Subcutaneous adipose tissue (tissue), 4 donors: ENCODE data around the gene TASP1. TPM values are rescaled to one million over a fixed set of nuclear protein-coding genes. Genes with fewer than 3 reads are reported as not detected.

ENCODE experiments used
- CTCF ChIP-seq: fragments of 450-650 bp; IDR thresholded peaks from one replicate; pipeline ENCODE4 v1.5.1; 2016; ENCODE audit warnings: low read depth, mild to moderate bottlenecking, control low read depth, antibody characterized with exemption, moderate library complexity
- total RNA-seq, 4 donors: library from RNA; depleted of rRNA; stranded (reverse); fragments of >200 nt; gene quantifications; one replicate each; pipeline ENCODE4 v1.1.0, GENCODE V29; 2016

TASP1 gene
- total RNA-seq, 4 donors from 2014 or later, result 9.5 to 23.7 (median 11.8) TPM

DNA sequence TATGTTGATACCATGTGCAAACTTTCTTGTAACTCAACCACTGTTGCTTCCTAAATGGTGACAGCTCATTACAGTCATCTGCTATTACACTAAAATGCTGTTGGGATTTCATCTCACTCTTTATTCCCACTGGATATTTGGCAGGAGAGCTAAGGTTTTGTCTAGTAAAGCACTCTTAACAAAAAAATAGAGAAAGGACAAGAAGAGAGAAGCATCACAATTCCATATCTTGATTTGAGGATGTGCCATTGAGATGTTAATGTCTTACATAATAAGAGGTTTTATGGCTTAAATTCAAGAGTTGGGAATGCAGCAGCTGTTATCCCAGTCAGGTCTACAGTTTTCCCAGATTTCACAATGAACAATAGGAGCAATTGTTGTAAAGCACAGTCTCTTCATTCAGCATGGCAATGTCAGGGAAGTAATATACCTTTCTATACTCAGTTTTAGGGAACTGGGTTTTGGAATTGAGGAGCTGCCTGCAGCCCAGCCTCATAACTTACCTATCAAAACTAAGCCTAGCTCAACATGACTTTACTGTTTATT is 282.7 kb downstream of the TASP1 start:
- no peak for TF ChIP-seq CTCF

- TF ChIP-seq CTCF, result no peak
Observed at GRCh38 chr20:13355411-13355810, 283.3 kb downstream of the TASP1 start.

DNA sequence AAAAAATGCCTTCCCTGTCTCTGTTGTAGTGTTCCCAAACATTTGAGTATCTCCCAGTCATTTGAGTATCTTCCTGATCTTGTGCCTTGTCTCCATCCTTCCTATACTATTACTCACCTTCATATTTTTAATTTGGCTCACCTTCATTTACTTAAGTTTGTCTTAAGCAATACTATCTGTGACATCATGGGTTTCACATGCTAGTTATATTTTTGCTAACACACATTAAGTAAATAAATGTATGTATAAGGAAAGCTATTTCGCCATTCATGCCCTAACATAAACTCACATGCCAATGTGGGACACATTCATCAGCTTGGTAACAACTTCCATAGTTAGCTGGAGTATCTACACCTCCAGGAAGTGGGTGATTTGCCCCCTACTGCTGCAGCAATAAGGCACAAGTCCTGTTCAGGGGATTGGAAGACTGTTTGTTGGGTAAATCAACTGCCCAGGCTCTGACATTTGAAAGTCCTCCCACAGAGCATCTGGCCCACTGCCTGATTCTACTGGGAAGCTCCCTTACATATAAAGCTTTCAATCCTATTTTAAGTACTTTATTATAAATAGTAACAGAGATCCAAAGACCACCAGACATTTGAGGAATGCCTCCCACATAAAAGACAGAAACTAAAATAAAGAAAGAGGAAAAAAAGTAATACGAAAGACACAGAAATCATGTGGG is 285.3 kb downstream of the TASP1 start:
- TF ChIP-seq CTCF, result no peak

- TF ChIP-seq CTCF, result no peak
Observed at GRCh38 chr20:13349235-13349604, 289.5 kb downstream of the TASP1 start.

- no peak for TF ChIP-seq CTCF
Observed at GRCh38 chr20:13348311-13349234, 290.2 kb downstream of the TASP1 start.

GRCh38 chr20:13344671-13345070 is 294.1 kb downstream of the TASP1 start:
- no peak for TF ChIP-seq CTCF
